NB4 (cell line): Measurements from ENCODE around the gene MEGF8.

Source experiments
- DNase-seq: peaks from one replicate; pipeline ENCODE4 v3.0.0; 2010; ENCODE audit warnings: low read depth
- H3K4me3 ChIP-seq: one replicate; pipeline ENCODE4 v1.5.1; 2011; ENCODE audit warnings: mild to moderate bottlenecking, low read depth, low read length, moderate library complexity
- MYC ChIP-seq: IDR thresholded peaks from 2 replicates; pipeline ENCODE4 v1.6.1; 2011; ENCODE audit warnings: low read depth, low read length
- POLR2A ChIP-seq: IDR thresholded peaks from 2 replicates; pipeline ENCODE4 v1.6.1; 2011; ENCODE audit warnings: mild to moderate bottlenecking; ENCODE audit not compliant: insufficient read length; ENCODE audit errors: extremely low read depth
- TF ChIP-seq, protein P1 (sequence below): IDR thresholded peaks from 2 replicates; pipeline ENCODE4 v1.6.1; 2011; ENCODE audit warnings: low read depth, low read length
- TF ChIP-seq, protein P2 (sequence below): IDR thresholded peaks from one replicate; pipeline ENCODE4 v1.5.1; 2012; ENCODE audit warnings: low read depth, low read length

Gene MEGF8

DNA sequence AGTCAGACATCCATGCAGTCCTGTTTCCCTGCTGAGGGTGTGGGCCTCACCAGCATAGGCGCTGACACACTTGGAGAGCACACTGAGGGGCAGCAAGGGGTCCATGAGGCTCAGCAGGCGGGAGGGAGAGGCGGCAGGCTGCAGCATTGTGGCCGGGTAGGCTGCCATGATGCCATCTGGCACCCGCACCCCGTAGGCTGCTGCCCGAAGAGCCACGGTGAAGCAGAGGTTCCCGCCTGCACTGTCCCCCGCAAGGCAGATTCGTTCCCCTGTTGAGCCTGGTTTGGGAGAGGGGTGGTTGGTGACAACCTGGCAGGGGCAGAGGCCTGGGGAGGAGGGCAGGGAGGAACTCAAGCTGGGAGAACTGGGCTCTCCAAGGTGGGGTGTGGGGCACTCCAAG lies 80.7 kb downstream of the MEGF8 start:
- TF ChIP-seq MYC: no peak
- TF ChIP-seq, protein P1, sequence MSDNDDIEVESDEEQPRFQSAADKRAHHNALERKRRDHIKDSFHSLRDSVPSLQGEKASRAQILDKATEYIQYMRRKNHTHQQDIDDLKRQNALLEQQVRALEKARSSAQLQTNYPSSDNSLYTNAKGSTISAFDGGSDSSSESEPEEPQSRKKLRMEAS: no peak
- TF ChIP-seq POLR2A: no peak
- TF ChIP-seq, protein P2, sequence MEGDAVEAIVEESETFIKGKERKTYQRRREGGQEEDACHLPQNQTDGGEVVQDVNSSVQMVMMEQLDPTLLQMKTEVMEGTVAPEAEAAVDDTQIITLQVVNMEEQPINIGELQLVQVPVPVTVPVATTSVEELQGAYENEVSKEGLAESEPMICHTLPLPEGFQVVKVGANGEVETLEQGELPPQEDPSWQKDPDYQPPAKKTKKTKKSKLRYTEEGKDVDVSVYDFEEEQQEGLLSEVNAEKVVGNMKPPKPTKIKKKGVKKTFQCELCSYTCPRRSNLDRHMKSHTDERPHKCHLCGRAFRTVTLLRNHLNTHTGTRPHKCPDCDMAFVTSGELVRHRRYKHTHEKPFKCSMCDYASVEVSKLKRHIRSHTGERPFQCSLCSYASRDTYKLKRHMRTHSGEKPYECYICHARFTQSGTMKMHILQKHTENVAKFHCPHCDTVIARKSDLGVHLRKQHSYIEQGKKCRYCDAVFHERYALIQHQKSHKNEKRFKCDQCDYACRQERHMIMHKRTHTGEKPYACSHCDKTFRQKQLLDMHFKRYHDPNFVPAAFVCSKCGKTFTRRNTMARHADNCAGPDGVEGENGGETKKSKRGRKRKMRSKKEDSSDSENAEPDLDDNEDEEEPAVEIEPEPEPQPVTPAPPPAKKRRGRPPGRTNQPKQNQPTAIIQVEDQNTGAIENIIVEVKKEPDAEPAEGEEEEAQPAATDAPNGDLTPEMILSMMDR: no peak
- no peak overlapping the region for H3K4me3 ChIP-seq
- DNase-seq: no peak

DNA sequence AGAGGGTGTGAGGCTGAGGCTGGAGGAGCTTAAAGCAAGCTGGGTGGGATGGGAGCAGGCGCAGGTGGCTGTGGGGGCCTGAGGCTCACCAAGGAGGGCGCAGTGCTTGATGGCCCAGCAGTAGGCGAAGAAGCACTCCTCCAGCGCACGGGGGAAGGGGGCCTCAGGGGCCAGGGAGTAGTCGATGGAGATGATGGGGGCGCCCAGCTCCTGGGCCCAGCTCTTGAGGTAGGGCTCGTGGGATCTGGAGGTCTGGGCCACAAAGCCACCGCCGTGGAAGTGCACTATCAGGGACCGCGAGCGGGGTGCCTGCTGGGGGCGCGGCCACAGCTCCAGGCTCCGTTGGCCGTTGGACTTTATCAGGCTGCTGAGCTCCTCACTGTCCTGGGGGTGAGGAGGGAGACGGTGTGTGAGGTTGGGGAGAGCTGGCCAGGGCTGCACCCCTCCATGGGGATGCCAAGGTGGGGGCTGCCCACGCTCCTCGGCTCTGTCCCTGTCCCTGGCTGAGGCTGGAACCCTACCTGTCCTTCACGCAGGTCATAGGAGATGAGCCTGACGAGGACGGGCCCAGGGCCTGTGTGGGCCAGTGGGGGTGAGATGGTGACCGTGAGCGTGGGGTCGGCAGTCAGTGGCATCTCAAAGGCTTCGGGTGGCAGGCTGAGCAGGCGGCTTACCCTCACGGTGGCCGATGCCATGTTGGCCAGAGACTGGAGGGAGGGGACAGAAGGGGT lies 81.8 kb downstream of the MEGF8 start:
- DNase-seq: no peak
- no peak overlapping the region for H3K4me3 ChIP-seq
- TF ChIP-seq MYC: no peak
- no peak for TF ChIP-seq POLR2A
- TF ChIP-seq, protein P2: no peak
- TF ChIP-seq, protein P1: no peak

GRCh38 chr19:42407816-42408175 lies 82.4 kb downstream of the MEGF8 start:
- no peak for DNase-seq
- H3K4me3 ChIP-seq: no peak overlapping the region
- TF ChIP-seq MYC: no peak
- TF ChIP-seq, protein P2: no peak
- TF ChIP-seq, protein P1: no peak
- TF ChIP-seq POLR2A: no peak

GRCh38 chr19:42409477-42409876 lies 84.0 kb downstream of the MEGF8 start:
- H3K4me3 ChIP-seq: no peak overlapping the region
- DNase-seq: no peak
- TF ChIP-seq POLR2A: no peak
- TF ChIP-seq MYC: no peak
- TF ChIP-seq, protein P1: no peak

DNA sequence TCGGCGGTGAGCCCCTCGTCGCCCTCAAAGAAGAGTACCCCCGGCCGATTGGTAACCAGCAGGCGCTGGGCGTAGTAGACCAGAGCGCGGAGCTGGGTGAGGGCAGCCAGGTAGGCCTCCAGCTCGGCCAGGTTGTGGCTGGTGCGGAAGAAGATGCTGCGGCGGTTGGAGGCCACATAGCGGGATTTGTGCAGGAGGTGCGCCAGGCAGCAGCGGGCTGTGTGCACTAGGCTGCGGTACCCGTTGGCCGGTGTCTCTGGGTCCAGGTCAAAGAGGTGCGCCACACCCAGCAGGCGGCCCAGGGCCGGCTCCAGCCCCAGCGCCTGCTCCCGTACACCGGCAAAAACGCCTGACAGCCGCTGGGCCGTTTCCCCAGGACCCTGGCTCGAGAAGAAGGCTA lies 84.9 kb downstream of the MEGF8 start:
- H3K4me3 ChIP-seq: no peak overlapping the region
- DNase-seq: no peak
- no peak for TF ChIP-seq MYC
- TF ChIP-seq, protein P2: no peak
- TF ChIP-seq POLR2A: no peak
- TF ChIP-seq, protein P1: no peak

- TF ChIP-seq POLR2A: no peak
- TF ChIP-seq MYC: no peak
- TF ChIP-seq, protein P1: no peak
- TF ChIP-seq, protein P2: no peak
- no peak for DNase-seq
- H3K4me3 ChIP-seq: no peak overlapping the region
Measured at GRCh38 chr19:42411581-42412178, 86.2 kb downstream of the MEGF8 start.
